CD4-positive, alpha-beta T cell treated with Interleukin-6 at 100 ng/mL for 8 hours (primary cell): ENCODE results near the gene KRT5.

Source experiments
- DNase-seq: peaks from one replicate; pipeline ENCODE4 v3.0.0-alpha.2; 2020; ENCODE audit warnings: mixed read lengths, low spot score

The KRT5 gene

GRCh38 chr12:52519826-52520662, at the start of gene KRT5:
Gene KRT5, minus strand, starts transcription at chr12:52520394. Its CDS starts 98 bp downstream, at chr12:52520296.
- DNase-seq, result no peak

- no peak for DNase-seq
Measured at GRCh38 chr12:52568111-52568510, 47.9 kb upstream of the KRT5 start.

- DNase-seq, result peak; percentile 7
Measured at GRCh38 chr12:52566847-52567291, 46.7 kb upstream of the KRT5 start.

GRCh38 chr12:52564582-52564981, 44.4 kb upstream of the KRT5 start:
- no peak for DNase-seq

- no peak for DNase-seq
Measured at GRCh38 chr12:52561880-52562449, 41.8 kb upstream of the KRT5 start.

GRCh38 chr12:52559979-52560378, 39.8 kb upstream of the KRT5 start:
- no peak for DNase-seq

GRCh38 chr12:52558781-52559445, 38.7 kb upstream of the KRT5 start:
- no peak for DNase-seq

GRCh38 chr12:52557476-52557875, 37.3 kb upstream of the KRT5 start:
- DNase-seq, result no peak

GRCh38 chr12:52555577-52555976, 35.4 kb upstream of the KRT5 start:
- DNase-seq, result no peak

GRCh38 chr12:52552681-52553195, 32.5 kb upstream of the KRT5 start, which contains the start of gene KRT71:
Gene KRT71, minus strand, starts transcription at chr12:52553145. Its CDS starts 68 bp downstream, at chr12:52553077.
- DNase-seq, result no peak

GRCh38 chr12:52552055-52552454, 31.9 kb upstream of the KRT5 start:
- no peak for DNase-seq

GRCh38 chr12:52551216-52551865, 31.1 kb upstream of the KRT5 start:
- DNase-seq, result no peak

GRCh38 chr12:52546126-52546525, 25.9 kb upstream of the KRT5 start:
- no peak for DNase-seq

GRCh38 chr12:52543985-52544883, 24.0 kb upstream of the KRT5 start:
- no peak for DNase-seq

GRCh38 chr12:52542785-52543318, 22.7 kb upstream of the KRT5 start:
- DNase-seq, result no peak

- no peak for DNase-seq
Measured at GRCh38 chr12:52542157-52542556, 22.0 kb upstream of the KRT5 start.

- no peak for DNase-seq
Measured at GRCh38 chr12:52541709-52542108, 21.5 kb upstream of the KRT5 start.

GRCh38 chr12:52540531-52540930, 20.3 kb upstream of the KRT5 start:
- DNase-seq, result no peak

- no peak for DNase-seq
Measured at GRCh38 chr12:52539821-52540173, 19.6 kb upstream of the KRT5 start.

- no peak for DNase-seq
Measured at GRCh38 chr12:52539083-52539820, 19.1 kb upstream of the KRT5 start.
